Measurements from ENCODE around the gene NECTIN1.

Gene NECTIN1

DNA sequence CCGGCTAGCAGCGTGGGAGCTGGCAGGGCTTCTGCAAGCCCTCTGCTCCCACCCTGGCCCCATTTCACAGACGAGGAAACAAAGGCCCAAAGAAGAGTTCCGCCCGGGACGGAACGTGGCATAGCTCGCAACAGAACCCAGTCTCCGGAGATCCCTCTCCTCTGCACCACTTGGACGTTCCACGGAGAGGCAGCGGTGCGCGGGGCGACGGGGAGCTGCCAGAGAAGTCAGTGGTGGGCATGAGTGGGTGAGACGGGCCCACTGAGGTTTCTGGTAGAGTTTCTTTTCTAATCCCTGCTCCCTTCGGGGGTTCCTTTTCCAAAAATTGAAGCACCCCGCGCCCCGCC is 554 bp upstream of the NECTIN1 start:
- DNase-seq, result no peak

DNA sequence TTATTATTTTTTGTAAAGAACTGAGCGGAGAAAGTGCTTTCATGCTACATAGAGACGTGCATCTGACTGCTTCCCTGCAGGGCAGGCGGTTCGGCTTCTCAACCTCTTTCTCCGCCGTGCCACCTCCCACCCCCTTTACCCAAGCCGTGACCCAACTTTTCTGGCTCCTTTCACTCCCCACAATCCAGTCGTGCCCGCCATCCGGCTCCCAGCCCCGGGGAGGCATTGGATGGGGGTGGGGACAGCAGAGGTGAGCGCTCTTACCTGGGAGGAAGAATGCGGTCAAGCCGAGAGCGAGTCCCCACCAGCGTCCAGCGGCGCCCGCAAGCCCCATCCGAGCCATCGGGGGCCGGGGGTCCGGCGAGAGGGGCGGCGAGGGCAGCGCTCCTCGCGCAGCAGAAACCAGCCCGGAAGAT is 781 bp downstream of the NECTIN1 start:
- no peak for DNase-seq

DNA sequence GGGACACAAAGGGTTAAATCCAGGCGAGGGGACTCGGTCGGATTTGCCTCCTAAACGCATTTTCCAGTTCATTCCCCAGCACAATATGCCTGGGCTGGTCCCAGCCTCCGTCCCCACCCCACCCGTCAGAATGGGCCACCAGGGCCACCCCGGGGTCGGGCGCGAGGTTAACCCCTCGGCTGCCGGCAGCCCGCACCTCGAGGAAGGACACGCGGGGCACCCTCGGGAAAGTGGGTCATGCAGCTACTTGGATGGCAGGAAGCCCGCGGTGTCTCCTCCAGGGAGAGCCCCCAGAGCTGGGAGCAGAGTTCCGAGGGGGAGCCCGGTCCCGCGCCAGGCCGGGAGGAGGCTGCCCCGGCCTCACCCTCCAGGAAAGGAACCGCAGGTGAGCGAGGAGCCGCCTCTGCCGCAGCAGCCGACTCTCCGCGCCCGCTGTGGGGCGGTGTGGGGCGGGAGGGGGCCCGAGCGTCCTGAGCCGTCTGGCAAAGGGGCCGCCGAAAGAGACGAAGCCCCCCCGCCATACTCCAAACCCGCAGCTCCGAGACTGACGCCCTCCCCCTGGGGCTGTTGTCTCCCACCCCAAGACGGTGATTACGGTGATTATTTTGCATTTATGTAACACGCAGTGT is 1.4 kb downstream of the NECTIN1 start:
- no peak for DNase-seq

DNA sequence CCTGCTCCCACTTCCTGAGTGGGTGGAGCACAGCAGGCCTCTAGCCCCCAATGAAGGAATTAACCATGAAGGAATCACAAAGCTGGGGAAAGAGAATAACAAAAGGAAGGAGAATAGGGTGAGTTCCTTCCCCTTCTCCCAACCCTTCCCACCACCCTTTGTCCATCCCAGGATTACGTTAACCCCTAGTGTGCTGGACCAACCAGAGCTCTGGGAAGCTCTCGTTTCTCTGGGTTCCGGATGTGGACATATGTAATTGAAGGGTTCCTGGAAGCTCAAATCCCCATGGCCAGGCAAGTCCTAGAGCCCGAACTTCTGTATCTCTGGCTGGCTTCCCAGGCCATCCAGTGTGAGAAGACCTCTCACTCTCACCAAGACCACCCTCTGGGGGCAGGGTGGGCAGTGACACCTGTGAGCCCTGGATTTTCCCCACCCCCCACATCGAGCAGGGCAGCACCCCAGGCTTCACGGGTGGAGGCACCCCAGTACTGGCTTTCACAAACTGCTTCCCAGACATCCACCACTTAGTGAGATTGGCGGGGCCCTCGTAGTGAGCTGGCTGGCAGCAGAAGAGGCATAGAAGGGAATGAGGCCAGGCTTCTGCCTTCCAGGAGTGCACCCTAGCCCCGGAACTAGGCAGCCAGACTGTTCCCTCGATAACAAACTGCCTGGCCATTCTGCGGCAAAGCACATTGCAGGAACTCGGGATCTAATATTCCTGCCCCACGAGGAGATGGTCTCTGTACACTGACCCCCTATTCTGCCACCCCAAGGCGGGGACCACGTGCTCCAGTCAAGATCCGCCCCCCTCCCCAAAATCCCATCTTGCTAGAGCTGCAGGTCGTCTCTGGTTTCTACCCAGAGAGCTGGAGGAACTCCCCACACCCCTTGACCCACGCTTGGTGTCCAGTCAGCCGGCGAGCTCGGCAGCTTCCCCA is 2.1 kb downstream of the NECTIN1 start:
- no peak for DNase-seq

DNA sequence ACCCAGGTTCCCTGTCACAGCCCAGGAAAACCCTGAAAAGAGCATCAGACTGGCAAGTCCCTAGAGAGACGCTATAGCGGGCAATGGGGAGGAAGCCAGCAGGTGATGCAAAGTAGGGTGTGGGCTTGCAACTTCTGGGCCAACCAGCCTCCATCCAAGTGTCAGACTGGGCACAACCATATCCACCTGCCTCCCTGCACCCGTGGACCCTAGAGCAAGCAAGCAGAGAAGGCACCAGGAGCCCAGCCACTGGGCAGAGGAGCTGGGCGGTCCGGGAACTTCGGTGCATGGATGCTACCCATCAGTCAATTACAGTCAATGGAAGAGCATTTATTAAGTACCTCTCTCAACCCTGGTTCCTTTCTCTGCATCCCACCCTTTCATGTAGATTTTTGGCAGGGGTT is 2.8 kb downstream of the NECTIN1 start:
- no peak for DNase-seq

DNA sequence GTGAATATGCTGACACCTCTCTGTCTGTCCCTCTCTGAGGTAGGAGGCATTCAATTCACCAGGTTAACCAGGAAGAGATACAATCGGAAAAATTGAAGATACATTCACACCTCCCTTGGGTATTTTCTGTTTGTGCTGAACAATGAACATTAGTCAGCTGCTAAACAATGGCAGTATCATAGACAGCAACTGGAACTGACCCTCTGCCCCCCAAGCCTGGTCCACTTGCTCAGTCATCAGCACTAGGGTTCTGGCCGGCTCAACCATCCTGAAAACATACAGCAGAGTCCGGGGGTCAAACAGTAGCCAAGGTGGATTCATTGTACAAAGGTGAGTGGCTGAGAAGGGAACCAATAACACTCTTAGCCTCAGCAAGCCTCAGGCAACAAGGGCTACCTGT is 4.0 kb downstream of the NECTIN1 start:
- no peak for DNase-seq

DNA sequence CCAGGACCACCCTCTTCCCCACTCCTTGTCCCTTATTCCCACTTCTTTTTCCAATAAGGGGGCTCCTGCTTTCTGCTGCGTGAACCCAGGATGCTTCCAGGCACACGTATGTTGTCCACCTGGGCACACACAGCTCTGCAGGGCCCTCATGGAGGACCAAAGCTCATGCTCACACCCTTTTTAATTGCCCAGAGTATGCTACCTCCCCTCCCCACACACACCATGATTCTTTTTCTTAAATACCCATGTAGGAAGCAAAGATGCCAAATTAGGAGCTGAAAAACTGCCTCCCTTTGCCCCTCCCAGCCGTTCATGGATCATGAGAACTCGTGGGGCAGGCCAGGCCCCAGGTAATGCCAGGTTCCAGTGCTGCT is 5.1 kb downstream of the NECTIN1 start:
- DNase-seq, result no peak

DNA sequence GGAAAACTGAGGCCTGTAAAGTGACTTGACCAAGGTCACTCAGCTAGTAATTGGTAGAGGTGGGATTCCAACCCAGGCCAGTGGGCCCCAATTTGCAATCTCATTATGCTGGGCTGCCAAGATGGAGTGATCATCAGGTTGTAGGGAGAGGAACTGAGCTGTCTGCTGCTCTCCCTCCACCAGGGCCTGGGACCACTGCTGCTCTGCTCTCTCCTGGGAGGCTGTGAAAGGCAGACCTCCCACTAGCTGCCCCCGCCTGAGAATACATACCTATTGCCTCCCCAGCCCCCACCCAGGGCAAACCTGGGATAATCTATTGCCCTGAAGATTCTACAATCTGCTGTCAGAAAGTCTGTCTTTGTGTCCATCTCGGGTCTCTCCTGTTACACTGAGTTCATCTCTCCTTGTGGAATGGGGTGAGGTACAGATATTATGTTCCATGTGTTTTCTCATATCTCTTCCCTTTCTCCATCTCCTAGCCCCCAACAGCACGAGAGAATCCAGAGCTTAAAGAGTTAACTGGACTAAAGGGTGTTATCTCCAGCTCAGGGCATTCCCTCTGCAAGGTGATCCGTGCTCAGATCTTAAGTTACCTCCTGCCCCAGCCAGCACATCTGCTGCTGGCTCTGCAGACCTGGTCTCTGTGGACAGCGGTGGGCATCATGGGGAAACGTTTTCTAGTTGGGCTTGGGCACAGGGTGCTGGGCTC is 5.6 kb downstream of the NECTIN1 start:
- no peak for DNase-seq

DNA sequence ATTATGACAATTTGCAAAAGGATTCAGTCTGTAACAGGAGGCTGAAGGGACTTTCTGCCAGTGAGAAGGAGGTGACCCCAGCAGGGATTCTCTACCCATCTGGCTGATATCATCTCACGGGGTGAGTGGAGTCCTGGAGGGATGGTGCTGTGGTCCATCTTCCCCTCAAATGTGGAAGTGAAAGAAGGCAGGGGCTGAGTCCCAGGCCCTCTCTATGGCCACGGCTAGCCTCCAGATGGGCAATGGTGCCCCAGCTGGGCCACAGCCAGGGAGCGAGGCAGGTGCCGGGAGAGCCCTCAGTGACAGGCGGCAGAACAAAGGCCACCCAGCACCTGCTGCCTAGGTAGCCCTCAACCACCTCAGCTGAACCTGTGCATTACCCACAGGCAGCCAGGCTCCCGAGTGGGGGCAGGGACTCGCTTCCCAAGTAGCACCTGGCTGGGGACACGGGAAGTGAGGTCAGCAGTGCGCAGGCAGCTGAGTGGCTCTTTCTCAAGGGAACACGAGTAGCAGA is 6.7 kb downstream of the NECTIN1 start:
- DNase-seq, result no peak

DNA sequence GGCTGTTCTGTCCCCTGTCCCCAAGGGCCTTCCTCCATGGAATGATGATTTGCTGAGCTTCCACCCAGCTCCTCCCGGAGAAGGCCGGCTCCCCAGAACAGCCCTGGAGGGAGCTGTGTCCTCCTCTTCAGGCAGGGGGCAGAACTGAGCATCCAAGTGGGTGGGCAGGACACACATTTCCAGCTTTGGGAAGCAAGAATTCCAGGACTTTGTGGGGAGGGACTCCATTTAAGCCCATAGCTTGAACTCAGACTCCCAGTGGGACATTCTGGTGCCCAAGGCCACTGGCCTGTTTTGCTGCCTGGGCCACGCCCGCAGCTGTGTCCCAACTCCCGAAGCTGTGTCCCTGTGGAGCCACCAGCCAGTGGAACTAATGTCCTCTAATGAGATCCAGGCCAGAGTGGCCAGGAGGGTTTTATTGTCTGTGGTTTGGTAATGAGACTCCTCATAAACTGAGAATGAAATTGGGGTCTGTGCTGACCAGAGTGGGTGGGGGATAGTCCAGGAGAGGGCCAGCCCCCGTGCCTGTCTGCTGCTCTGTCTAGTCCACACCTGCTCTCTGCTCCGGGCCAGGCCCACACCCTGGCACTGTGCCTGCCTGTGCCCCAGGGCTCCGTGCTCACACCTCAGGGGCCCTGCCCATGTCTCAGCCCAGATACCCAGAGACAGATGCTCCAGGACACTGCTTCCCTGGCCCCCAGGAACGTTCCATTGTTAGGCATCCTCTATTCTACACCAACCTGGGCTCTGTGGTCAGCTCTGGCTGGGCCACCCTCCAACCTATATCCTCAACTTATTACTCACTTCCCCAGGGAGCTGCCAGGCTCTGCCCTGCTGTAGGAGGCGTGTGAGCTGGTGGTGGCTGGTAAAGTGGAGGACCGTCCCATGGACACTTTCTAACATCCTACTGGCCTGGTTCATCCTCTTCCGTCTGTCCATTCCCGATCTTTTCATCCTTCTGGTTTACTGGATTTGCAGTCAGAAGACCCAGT is 7.6 kb downstream of the NECTIN1 start:
- DNase-seq, result no peak

DNA sequence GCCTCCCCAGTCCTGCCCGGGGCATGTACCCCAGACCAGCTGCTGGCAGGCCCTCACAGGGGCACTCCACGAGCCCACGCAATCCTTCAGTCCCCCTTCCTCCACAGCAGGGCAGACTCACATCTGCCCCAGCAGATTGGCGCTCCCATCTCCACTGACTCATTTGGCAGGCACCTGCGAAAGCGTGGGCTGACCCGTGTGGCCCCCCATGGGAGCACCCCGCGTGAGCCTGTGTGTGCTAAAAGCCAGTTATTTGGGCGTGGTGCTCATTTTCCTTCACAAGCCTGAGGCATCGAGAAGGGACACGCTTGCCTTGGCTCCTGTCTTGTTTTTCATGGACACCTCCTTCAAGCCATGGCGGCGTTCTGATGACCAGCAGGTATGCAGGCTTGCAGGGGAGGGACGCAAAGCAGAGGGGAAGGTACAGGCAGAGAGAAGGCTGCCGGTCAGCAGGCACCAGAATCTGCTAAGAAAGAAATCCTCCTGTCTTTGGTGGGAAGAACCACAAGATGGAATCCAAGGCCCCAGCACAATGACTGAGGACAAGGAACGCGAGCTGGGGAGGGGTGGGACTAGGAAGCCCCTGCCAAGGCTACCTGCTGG is 8.6 kb downstream of the NECTIN1 start:
- no peak for DNase-seq

DNA sequence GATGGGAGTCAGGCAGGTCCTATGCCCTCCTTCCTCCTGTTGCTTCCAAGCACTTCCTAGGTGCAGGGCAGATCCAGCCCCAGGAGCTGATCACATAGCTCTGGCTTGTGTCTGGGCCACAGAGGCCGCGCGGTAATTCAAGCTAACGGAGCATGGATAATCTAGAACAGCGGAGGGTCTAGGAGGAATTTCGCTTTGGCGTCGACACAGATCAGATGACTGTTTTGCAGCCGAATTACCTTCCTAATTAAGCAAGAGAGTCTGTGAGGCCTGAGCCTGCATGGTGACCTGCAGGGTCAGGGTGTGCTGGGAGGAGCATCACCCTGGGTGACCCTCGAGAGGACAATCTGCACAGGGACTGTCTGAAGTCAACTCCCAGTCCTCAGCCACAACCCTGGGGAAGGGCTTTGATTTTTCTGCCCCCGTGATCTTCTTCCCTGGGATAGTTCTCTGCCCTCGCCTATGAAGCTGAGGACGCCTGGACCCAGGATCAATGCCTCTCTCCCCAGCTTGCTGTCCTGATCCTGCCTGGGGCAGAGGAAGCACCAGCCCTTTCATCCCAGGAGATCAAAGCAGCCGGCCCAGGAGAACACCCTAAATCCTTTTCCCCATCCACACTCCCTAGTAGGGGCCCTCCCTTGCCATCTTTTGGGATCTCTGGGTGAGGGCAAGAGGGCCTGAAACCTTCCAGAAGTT is 11.0 kb downstream of the NECTIN1 start:
- no peak for DNase-seq

DNA sequence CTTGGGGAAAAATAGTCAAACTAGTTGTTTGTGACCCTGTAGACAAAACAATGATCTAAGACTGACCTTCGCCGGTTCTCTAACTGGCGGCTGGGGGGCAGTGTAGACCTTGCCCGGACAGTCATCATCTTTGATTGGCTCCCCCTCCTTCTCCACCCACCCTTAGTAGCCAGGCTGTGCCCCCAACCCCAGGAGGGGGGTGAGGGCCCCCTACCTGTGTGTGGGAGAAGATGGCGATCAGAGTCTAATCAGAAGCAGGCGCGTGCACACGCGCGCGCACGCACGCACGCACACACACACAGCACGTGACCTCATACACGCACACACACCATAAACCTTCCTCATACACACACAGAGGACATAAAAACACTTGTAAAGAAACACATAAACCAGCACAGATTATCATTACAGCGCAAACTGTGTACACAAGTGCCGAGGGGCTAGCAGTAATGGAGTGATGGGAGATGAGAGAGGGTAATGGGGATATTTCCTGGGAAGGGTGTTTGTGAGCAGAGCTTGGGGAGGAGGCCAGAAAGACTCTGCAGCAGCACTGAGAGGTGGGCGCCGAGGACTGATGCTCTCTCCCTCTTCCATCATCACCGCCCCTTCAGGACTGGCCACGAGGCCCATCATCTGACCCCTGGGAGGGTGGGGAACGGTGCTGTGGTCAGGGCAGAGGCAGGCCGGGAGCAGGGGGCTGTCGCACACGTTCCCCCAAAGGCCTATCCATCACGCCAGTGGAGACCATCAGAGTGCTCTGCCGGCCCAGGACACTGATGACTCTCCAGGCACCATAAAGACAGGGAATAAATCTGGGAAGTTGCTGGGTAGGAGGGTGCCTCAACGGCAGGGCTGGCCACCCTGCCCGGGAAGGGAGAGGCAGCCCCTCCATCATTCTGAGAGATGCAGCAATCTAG is 12.2 kb downstream of the NECTIN1 start:
- DNase-seq, result no peak

DNA sequence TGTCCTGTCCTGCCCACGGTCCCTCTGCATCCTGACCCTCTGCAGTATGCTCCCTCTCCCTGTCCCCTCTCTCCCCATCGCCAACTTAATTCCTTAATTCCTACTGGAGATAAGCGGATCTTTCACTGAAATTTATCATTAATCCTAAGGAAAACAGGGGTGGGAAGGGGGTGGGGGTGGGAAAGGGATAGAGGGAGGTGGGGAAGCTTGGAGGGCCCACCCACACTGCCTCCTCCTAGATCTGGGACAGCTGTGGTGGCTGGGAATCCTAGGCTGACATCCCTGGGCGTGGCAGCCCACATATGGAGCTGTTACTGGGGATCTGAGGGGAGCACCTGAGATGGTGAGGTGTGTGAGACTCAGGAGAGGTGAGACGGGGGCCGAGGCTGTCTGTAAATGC is 14.4 kb downstream of the NECTIN1 start:
- no peak for DNase-seq

DNA sequence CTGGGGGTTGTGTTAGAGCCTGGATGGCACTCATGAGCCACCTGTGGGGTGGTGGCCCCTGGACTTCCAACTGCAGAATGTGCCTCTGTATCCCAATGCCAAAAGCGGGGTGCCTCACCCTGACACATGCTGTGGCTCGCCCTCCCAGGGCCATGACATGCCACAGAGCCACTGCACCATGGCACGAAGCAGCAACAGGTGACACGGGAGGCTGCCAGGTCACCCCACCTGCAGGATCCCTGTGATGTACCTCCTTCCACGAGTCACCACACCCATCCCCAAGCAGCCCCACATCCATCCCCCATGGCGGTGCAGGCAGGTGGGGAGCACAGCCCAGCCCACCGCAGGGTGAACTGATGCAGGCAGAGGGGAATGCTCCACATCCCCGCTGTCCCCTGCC is 14.8 kb downstream of the NECTIN1 start:
- DNase-seq, result no peak

DNA sequence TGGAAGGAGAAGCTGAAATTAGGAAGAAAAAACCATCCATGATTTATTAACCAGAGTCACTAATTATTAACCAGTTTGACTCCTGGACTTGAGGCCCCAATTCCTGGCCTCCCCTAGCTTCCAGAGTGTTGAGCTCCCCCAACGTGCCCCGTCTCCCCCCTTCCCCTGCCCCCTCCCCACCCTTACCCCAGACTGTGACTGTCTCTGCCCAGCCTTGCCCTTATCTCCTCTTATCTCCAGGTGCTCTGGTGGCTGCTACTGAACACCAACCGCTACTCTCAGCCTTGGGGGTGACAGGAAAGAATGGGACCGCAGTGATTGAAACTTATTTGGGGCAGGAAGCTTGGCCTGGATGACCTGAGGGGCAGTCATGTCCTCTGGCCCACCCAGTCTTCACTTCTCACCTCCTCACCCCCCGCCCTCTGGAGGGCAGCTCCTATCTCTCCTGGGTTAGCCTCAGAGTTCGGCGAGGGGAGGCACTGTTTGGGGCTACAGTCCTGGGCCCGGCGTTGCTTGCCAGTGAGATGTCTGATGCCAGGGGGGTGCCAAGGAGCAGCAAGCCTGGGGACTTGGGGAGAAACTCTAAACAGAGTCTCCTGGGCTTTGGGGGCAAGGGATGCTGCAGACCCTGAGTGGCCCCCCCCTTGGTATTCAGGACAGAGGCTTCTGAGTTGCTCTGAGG is 15.5 kb downstream of the NECTIN1 start:
- DNase-seq, result no peak

DNA sequence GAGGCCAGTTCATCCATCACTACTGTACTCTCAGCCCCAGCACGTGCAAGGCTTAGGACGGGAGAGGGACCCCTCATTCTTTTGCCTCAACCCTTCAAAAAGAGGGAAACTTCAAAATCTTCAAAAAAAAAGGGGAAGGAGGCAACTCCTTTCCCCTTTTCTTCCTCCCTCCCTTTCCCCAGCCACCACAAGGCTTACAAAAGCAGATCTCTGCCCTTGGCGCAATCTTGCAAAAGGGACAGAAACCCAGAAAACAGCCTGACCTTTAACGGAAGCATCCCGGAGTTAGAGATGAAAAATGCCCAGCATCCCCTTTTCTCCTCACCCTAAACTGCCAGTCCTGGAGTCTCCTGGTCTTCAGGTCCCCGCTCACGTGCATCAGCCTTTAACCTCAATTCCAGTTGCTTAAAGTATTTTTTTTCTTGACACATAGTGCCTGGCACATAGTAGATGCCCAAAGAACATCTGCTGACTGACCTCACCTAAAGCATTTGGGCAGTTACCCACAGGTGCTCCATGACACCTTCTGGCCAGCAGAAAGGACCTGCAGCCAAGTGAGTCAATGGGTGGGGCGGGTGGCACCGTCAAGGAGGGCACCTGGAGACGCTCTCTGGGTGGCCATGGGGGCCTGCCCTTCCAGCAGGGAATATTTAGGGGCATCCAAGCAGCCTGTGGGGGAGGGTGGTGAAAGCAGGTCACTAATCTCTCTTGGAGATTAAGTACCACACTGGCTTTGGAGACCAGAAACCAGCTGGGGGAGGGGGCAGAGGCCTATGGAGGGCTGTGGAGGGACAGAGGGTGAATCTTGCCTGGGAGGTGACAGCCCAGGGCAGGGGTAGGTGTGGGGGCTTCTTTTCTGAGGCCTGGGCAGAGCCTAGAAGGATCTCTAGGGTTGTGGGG is 16.3 kb downstream of the NECTIN1 start:
- DNase-seq, result no peak

DNA sequence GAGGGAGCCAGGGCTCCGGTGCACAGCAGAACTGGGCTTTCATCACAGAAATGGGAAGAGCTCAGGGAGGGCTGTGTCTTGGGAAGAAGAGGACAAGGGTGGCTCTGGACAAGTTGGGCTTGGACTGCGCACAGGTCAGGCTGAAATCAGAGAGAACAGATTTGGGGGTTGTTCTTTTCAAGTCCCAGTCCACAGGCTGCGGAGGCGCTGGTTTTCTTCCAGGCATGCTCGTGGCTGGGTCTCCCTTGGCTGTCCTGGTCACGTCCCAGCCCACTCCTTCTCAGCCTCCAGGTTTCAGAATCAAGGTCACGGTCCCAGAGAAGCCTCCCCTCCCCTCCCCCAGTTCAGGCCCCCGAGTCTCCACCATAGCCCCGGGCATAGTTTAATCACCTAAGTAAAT is 17.0 kb downstream of the NECTIN1 start:
- no peak for DNase-seq

DNA sequence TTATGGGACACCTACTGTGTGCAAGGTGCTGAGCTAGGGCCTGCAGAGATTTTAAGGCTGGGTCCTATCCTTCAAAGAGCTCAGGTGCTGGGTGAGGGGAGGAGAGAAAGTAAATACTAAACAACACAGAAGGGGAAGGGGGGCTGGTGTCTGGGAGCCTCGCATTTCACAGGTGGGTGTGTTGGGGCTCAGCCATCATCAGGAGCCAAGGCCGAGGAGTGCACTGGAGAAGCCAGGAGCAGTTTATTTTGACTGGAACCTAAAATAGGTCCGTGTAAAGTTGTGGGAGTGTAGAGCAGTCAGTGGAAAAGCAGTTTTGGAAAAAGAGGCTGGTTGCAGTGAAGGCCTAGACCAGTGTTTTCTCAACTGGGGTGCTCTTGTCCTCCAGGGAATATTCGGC is 17.5 kb downstream of the NECTIN1 start:
- no peak for DNase-seq
